ENCODE data around the gene HPS1.

GRCh38 chr10:98463016-98463415 is 16.3 kb upstream of the HPS1 start:
- TF ChIP-seq FEZF1 (tag by site-specific recombination; IDR thresholded peaks at IDR 0.05): no peak
- no peak for TF ChIP-seq CTCF (tag by site-specific recombination; IDR thresholded peaks at IDR 0.05)
- TF ChIP-seq ZNF473 (tag by site-specific recombination; IDR thresholded peaks at IDR 0.05): no peak

Data from HEK293 (cell line).